Parathyroid adenoma (tissue), 2 donors: Measurements from ENCODE around the gene CCP110.

Experiments
- H2AFZ ChIP-seq: fragments of 300-600 bp; sonication (generic); one replicate; pipeline ENCODE4 v1.7.0; 2017; ENCODE audit warnings: antibody characterized with exemption, mild to moderate bottlenecking
- H3K27ac ChIP-seq: fragments of 300-600 bp; sonication (generic); one replicate; pipeline ENCODE4 v1.7.0; 2017
- H3K27me3 ChIP-seq: fragments of 300-600 bp; sonication (generic); one replicate; pipeline ENCODE4 v1.7.0; 2017; ENCODE audit warnings: low read length; ENCODE audit not compliant: control insufficient read depth, insufficient read depth
- H3K36me3 ChIP-seq: fragments of 300-600 bp; sonication (generic); one replicate; pipeline ENCODE4 v1.7.0; 2017; ENCODE audit warnings: low read length; ENCODE audit not compliant: control insufficient read depth, insufficient read depth
- H3K4me1 ChIP-seq: fragments of 300-600 bp; sonication (generic); one replicate; pipeline ENCODE4 v1.7.0; 2017; ENCODE audit warnings: control low read depth
- H3K4me2 ChIP-seq: fragments of 300-600 bp; sonication (generic); one replicate; pipeline ENCODE4 v1.7.0; 2017; ENCODE audit warnings: low read length
- H3K4me3 ChIP-seq: fragments of 300-600 bp; sonication (generic); one replicate; pipeline ENCODE4 v1.7.0; 2017; ENCODE audit warnings: low read depth, low read length
- H3K79me2 ChIP-seq: fragments of 300-600 bp; sonication (generic); one replicate; pipeline ENCODE4 v1.7.0; 2017; ENCODE audit warnings: control low read depth
- H3K9ac ChIP-seq: fragments of 300-600 bp; sonication (generic); one replicate; pipeline ENCODE4 v1.7.0; 2017; ENCODE audit warnings: mild to moderate bottlenecking
- H3K9me3 ChIP-seq: fragments of 300-600 bp; sonication (generic); one replicate; pipeline ENCODE4 v1.7.0; 2017; ENCODE audit warnings: low read length; ENCODE audit not compliant: control insufficient read depth
- CTCF ChIP-seq: fragments of 300-600 bp; sonication (generic); IDR thresholded peaks from one replicate; pipeline ENCODE4 v1.7.0; 2017; ENCODE audit warnings: antibody characterized with exemption, mild to moderate bottlenecking
- donor health status: primary hyperparathyroidism.

Gene CCP110

GRCh38 chr16:19486750-19487325 is 36.9 kb upstream of the CCP110 start:
- Histone ChIP-seq H3K79me2 (no peaks in the 10 kb centered on the region), H3K27ac (no peak overlapping the region), H3K36me3 (no peaks in the 10 kb centered on the region), H3K9ac (no peak overlapping the region), H2AFZ (no peak overlapping the region), H3K4me3 (no peak overlapping the region), H3K4me2 (no peak overlapping the region), H3K27me3 (no peaks in the 10 kb centered on the region), H3K9me3 (no peaks in the 10 kb centered on the region), H3K4me1 (no peaks in the 10 kb centered on the region)
- no peak for TF ChIP-seq CTCF

- no peak overlapping the region for H3K4me2 ChIP-seq
- TF ChIP-seq CTCF: no peak
- H3K27ac ChIP-seq: no peak overlapping the region
- H3K4me1 ChIP-seq: no peaks in the 10 kb centered on the region
- H3K36me3 ChIP-seq: no peaks in the 10 kb centered on the region
- H3K27me3 ChIP-seq: no peaks in the 10 kb centered on the region
- no peaks in the 10 kb centered on the region for H3K79me2 ChIP-seq
- no peak overlapping the region for H3K4me3 ChIP-seq
- H2AFZ ChIP-seq: no peak overlapping the region
- H3K9ac ChIP-seq: no peak overlapping the region
- H3K9me3 ChIP-seq: no peaks in the 10 kb centered on the region
These were observed 35.5 kb upstream of the CCP110 start for GRCh38 chr16:19488213-19488640.

GRCh38 chr16:19490619-19491018 is 33.1 kb upstream of the CCP110 start:
- Histone ChIP-seq H3K36me3 (no peaks in the 10 kb centered on the region), H3K4me2 (no peak overlapping the region), H3K4me1 (no peaks in the 10 kb centered on the region), H3K27me3 (no peaks in the 10 kb centered on the region), H2AFZ (no peak overlapping the region), H3K27ac (no peak overlapping the region), H3K9me3 (no peaks in the 10 kb centered on the region), H3K4me3 (no peak overlapping the region), H3K79me2 (no peaks in the 10 kb centered on the region), H3K9ac (no peak overlapping the region)
- no peak for TF ChIP-seq CTCF

- Histone ChIP-seq H3K79me2 (no peaks in the 10 kb centered on the region), H3K36me3 (no peaks in the 10 kb centered on the region), H2AFZ (no peak overlapping the region), H3K4me3 (no peak overlapping the region), H3K4me2 (no peak overlapping the region), H3K27ac (no peak overlapping the region), H3K9me3 (no peaks in the 10 kb centered on the region), H3K9ac (no peak overlapping the region), H3K4me1 (no peaks in the 10 kb centered on the region), H3K27me3 (no peaks in the 10 kb centered on the region)
- no peak for TF ChIP-seq CTCF
These were observed 26.6 kb upstream of the CCP110 start for GRCh38 chr16:19497176-19497575.

GRCh38 chr16:19499006-19499405 is 24.7 kb upstream of the CCP110 start:
- Histone ChIP-seq H3K79me2 (no peaks in the 10 kb centered on the region), H3K36me3 (no peaks in the 10 kb centered on the region), H3K27me3 (no peaks in the 10 kb centered on the region), H3K9ac (no peak overlapping the region), H2AFZ (no peak overlapping the region), H3K27ac (no peak overlapping the region), H3K4me1 (no peaks in the 10 kb centered on the region), H3K4me3 (no peak overlapping the region), H3K9me3 (no peaks in the 10 kb centered on the region), H3K4me2 (no peak overlapping the region)
- TF ChIP-seq CTCF: no peak
